Activated CD4-positive, alpha-beta T cell treated with anti-CD3 and anti-CD28 coated beads for 1 hour (primary cell): Measurements from ENCODE around the gene NIPSNAP2.
"Not testable (repeated sequence)": the region's sequence is repeated elsewhere in the genome, so short reads cannot be mapped to it uniquely, and the experiment has no call there.

Source experiments
- DNase-seq: peaks from one replicate; pipeline ENCODE4 v3.0.0-alpha.2; 2020

The NIPSNAP2 gene

DNA sequence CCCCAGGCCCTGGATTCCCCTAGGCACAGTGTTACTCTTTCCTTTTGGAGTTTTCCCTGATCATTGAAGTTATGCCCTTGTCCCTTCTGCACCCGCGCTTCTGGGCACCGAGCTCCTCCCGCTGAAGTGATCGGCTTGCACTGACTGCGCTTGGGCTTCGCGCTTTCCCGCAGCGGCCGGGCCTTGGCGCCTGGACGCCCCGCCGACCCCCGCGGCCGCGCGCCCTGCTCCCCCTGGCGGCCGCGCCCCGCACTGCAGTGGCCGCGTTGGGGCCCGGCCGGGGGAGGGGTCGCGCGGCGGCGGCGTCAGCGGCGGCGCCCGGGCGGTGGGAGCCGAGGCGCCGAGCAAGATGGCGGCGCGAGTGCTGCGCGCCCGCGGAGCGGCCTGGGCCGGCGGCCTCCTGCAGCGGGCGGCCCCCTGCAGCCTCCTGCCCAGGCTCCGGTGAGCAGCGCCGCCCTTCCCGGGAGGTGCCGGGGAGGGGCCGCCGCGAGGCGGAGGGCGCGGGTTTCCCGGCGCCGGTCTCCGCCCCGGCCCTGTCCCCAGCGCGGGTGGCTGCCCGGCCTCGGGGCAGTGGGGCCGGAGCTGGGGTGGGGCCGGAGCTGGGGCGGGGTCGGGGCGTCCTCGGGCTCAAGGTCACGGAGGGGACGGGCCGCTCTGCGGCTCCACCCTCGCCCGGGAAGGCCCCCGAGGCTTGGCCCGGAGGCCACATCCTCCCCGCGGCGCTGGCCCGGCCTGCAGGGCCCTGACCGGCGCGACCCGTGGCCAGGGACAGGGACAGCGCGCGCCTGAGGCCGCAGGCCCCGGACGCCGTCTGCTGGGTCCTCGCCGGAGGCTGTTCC, at the start of gene NIPSNAP2:
TSS of gene NIPSNAP2 (plus strand) at position 325 of the 839 bp plus-strand sequence. CDS start at position 350, 25 bp downstream.
- peak; percentile 37 for DNase-seq

DNA sequence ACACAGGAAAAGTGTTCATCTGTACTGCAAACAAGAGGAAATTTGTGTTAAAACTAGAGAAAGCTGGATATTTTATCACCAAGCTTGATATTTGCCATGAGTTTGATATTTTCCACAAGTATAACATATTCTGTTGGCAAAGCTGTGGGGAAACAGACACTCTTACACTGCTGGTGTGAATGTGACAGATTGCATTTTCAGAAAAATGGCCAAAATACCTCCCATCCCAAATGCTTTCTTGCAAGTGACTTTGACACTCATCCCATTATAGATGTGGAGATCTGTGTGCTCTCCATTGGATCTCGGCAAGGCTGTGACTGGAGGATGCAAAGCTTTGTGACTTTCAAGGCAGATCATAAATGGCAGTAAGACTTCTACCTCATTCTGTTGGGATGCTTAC, 46.6 kb upstream of the NIPSNAP2 start:
- no peak for DNase-seq

DNA sequence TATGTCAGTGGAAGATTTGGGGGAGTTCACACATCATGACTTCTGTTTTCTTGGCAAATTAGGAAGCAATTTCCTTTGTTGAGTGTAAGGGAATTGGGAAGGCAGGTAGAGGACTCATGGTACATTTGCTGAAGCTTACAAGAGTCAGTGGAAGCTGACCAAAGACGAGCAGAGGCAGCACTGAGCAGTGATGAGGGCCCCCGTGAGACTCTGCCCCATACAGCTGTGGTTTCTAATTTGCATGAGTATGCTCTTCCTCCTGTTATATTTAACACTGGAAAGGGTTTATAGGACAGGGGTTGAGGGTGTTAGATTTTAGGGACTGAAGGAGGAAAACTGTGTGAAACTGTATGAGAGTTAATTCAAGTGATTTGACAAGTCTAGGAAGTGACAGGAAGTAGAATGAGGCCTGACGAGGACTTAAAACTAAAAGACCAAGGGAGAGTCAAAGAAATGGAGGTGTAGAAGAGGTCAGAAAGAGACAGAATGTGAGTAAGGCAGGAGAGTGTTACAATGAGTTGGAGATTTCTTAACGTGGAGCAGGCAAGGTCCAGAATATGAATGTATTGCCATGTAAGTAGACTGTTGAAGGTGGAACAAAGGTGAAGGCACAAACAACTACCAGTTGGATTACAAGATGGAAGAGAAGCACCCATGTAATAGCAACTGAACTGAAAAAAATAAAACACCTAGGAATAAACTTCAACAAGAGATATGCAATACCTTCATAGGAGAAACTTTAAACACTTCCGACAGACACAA, 36.2 kb upstream of the NIPSNAP2 start:
- DNase-seq: no peak

DNA sequence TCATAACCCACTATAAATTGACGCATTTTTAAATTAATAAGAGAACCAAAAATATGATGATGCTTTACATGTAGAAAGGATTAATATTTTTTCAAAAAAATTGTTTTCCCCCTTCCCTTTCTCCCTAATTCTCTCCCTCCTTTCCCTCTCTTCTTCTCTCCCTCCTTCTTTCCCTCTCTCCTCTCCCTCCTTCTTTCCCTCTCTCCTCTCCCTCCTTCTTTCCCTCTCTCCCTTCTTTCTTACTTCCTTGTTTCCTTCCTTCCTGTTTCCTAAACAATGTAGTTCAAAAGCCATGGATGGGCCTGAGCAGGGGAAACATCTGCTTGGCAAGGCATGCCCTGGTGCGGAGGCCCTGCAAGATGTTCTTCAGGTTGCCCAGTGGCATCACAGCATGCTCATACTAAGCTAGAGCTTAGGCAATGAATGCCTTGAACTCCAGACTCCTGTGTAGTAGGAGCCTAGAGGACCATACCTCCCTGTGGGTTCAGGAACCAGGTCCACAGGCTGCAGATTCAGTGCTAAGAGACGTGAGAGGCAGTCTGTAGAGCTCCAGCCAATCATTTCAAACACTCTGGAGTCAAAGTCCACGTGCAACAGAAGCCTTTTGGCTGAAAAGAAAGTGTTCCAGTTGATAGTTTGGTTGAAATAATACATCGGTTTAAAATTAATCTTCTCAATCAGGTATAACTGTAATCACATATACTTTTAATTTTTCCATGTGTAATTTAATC, 32.8 kb upstream of the NIPSNAP2 start:
- DNase-seq: no peak

DNA sequence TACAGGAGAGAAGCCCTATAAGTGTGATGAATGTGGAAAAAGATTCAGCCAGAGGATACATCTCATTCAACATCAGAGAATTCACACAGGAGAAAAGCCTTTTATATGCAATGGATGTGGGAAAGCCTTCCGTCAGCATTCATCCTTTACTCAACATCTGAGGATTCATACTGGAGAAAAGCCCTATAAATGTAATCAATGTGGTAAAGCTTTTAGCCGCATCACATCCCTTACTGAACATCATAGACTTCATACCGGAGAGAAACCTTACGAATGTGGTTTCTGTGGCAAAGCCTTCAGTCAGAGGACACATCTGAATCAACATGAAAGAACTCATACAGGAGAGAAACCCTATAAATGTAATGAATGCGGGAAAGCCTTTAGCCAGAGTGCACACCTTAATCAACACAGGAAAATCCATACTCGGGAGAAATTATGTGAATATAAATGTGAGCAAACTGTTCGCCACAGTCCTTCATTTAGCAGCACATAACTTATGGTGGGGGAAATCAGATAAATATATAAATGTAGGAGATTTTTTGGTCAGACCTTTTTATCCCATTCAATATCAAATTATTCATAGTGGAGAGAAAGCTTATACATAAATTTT, 24.8 kb upstream of the NIPSNAP2 start:
- DNase-seq: no peak

DNA sequence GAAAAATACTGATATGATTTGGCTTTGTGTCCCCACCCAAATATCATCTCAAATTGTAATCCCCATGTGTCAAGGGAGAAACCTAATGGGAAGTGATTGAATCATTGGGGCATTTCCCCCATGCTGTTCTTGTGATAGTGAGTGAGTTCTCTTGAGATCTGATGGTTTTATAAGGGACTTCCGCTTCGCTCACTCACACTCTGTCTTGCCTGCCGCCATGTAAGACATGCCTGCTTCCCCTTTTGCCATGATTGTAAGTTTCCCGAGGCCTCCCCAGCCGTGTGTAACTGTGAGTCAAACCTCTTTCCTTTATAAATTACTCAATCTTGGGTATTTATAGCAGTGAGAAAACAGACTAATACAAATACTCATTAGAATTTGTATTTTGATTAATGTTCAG, 17.8 kb upstream of the NIPSNAP2 start:
- DNase-seq: no peak

DNA sequence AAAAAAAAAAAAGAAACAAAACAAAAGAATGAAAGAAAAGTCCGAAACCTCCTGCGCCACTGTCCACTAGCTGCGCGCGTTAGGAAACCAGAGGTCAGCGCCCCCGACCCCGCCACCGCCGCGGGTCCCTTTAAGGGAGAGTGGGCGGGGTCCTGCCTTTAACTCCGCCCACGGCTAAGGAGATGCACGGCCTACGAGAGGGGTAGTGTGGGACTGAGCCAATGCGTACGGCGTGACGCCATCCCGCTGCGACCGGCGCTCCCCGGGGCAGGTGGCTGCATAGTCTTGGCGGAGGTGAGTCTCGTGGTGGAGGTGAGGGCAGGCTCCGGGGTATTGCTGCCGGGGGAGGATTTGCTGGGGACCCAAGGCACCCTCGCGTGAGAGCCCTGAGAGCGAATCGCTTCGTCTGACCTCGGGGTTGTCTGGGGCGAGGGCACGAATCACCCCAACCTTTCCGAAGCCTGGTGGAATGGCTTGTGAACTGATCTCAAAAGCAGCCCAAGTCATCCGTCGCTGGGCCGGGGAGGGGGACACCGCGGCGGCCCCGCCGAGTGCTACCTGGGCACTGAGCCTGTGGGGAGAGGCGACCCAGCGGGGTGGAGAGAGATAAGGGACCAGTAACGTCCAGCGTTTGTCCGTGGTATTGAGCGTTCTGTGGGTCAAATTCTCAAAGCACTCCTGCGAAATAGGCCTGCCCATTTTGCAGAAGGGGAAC, 12.6 kb upstream of the NIPSNAP2 start, which contains the start of gene MRPS17:
TSS of gene MRPS17 (plus strand) at position 241 of the 715 bp plus-strand sequence. CDS start 1,319 bp downstream, outside the sequence.
- DNase-seq: peak; percentile 89

DNA sequence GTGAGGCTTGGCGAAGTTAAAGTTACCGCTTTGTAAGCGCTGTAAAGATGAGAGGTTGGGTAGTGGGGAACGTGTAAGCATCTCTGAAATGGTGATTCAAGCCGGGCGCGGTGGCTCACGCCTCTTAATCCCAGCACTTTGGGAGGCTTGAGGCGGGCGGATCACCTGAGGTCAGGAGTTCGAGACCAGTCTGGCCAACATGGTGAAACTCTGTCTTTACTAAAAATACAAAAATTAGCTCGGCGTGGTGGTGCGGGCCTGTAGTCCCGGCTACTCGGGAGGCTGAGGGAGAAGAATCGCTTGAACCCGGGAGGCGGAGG, 12.1 kb upstream of the NIPSNAP2 start:
- not testable (repeated sequence) for DNase-seq

DNA sequence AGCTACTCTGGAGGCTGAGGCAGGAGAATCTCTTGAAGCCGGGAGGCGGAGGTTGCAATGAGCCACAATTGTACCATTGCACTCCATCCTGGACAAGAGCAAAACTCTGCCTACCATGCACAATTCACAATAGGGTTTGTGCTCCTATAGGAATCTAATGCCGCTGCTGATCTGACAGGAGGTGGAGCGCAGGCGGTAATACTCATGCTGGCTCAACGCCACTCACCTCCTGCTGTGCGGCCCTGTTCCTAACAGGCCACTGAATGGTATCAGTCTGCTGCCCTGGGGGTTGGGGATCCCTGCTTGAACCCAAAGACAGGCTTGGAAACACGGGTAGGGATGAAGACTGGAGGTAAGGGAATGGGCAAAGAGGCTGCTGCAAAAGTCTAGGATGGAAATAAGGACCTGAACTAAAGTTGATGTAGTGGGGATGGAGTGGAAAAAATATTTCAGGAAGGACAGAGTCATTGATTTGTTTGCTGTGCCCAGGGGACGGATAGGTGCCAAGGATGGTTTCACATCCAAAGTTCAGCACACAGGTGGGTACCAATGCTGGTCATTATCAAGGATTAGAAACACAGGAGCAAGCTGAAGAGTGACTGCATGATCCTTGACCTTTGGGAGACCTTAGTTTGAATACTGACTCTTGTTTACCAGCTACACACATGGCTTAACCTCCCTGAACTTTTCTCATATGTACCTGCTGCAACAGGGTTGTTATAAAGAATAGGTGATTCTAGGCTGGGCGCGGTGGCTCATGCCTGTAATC, 10.5 kb upstream of the NIPSNAP2 start:
- DNase-seq: no peak

DNA sequence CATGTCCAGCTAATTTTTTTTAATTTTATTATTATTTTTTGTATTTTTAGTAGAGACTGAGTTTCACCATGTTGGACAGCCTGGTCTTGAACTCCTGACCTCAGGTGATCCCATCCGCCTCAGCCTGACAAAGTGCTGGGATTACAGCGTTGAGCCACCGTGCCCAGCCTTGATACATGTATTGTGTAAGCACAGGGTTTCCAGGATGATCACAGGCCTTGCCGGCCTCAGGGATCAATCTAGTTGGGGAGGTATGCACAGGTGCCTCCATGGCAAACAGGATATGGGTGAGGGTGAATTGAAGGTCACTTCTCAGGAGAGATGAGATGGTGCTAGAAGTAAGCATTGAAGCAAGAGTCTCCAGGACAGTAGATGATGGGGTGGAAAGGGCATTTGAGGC, 7.2 kb upstream of the NIPSNAP2 start:
- DNase-seq: no peak

DNA sequence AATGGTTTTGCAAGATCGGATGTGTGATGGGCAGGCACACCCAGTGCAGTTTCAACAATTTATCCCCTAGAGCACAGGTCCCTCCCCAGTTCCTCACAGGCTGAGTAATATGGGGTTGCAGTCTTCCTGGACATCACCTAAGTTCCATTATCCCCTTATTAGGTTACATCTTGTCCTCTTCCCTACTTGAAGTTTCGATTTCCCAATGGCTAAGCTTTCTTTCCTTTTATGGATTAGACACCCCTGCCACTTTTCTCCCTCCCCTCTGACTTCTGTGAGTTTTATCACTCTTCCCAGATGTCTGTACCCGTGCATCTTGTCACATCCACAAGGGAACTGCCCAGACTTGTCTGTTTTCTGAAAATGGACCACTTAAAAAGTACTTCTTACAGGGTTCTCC, 2.4 kb upstream of the NIPSNAP2 start:
- no peak for DNase-seq

DNA sequence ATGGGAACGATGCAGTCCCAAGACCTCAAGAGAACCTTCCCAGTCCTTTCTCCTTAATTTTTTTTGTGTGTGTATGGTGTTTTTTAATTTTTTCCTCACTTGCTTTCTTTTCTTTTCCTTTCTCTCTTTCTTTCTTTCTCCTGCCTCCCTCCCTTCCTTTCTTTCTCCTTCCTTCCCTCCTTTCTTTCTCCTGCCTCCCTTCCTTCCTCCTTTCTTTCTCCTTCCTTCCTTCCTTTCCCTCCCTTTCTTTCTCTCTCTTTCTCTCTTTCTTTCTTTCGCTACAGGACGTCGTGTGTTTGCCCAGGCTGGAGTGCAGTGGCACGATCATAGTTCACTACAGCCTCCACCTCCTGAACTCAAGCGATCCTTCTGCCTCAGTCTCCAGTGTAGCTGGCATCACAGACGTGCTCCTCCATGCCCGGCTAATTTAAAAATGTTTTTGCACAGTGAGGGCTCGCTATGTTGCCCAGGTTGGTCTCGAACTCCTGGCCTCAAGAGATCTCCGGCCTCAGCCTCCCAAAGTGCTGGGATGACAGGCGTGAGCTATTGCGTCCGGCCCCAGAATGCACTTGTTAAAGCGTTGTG, 709 bp upstream of the NIPSNAP2 start:
- no peak for DNase-seq

DNA sequence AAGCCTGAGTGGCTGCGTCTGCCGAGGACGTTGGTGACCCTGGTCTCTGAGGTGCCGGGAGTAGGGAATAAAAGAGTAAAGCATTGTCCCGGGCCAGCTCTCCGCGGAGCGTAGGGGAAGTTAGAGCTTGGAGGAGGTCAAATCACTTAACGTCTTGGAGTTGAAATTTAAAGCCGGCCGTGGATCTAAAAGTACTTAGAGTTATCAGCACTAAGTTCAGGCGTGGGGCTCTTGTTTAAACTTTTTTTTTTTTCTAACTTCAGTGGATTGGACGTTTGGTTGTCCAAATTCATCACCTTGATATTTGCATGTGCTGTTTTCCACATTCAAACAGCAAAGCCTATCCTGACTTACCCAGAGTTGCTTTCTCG, 700 bp downstream of the NIPSNAP2 start:
- no peak for DNase-seq

DNA sequence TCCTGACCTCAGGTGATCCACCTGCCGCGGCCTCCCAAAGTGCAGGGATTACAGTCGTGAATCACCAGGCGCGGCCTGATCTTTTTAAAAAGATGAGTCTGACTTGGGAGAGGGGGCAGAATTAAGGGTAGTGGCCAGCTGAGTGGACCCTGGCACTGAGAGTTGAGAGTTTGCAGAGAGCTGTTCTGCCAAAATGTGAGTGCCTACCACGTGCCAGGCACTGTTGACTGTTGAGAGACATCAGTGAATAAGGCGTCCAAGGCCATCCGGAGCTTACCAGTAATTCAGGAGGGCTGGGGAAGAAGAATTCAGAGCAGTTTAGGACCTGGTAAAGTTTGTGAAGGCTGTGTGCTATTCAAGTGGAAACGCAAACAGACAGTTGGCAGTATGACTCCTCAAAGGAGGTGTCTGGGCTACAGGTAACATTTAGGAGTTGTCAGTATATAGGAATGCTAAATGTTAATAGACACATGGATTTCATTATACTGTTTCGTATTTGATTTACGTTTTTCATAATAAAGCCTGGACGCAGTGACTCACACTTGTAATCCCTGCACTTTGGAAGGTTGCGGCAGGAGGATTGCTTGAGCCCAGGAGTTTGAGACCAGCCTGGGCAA, 1.5 kb downstream of the NIPSNAP2 start:
- DNase-seq: no peak

DNA sequence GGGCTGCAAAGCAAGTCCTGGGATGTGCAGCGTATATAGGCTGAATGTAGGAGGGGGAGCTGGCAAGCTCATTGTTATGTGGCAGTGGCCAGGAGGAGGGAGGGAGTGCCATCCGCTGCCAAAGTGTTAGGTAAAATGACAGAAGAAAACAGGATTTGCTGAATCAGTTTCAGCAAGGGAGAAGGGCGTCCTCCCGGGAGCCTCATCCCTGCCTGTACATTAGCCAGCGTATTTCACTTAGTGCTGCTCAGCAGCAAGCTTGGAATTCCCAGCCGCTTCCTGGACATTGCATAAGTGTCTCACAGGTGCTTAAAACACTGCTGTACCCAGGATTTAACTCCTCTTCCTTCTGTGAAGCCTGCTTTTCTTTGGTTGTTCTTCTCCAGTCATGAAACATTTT, 2.5 kb downstream of the NIPSNAP2 start:
- no peak for DNase-seq

DNA sequence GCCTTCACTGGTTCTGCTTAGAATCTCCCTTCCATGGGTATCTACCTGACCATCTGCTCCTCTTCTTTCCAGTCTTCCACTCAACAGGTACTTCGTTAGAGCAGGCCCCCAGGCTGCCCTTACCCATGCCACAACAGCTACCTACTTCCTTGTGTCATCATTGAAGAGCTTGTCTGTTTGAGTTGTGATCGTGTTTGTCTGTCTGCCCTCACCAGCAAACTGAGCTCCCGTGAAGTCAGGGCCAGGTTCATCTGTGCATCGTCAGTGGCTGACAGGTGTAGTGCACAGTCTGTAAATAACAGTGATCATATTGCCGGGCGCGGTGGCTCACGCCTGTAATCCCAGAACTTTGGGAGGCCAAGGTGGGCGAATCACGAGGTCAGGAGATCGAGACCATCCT, 5.0 kb downstream of the NIPSNAP2 start:
- DNase-seq: no peak

DNA sequence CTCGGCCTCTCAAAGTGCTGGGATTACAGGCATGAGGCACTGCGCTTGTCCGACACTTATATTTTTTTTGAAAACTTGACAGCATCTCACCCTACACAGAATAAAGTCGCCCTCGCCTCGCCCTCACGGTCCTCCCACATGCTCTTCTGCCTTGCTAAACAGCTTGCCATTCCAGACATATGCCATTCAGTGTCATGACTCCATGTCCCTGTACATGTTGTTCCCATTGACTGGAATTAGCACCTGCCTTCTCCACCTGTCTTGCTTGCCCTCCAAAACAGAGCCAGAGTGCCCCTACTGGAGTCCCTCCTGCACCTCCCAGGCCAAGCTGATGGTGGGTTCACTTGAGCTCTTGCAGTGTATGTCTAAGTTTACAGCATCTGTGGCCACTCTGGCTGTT, 6.2 kb downstream of the NIPSNAP2 start:
- no peak for DNase-seq

DNA sequence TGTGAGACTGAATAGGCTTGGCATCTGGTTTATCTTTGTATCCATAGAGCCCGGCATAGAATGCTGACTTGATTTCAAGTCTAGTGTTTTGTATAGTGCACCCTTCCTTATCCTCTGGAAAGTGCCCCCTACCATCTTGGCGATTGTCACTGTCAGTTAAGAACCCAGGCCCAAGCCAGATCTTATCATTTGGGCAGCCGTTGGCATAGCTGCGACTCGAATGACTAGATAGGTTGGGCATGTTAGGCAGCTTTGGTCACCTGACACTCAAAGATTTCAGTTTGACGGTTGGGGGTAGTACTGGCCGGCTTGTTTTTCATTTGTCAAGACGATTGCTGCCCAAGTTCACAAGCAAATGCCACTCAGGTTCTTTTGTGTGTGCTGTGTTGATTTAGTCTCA, 6.6 kb downstream of the NIPSNAP2 start:
- no peak for DNase-seq

DNA sequence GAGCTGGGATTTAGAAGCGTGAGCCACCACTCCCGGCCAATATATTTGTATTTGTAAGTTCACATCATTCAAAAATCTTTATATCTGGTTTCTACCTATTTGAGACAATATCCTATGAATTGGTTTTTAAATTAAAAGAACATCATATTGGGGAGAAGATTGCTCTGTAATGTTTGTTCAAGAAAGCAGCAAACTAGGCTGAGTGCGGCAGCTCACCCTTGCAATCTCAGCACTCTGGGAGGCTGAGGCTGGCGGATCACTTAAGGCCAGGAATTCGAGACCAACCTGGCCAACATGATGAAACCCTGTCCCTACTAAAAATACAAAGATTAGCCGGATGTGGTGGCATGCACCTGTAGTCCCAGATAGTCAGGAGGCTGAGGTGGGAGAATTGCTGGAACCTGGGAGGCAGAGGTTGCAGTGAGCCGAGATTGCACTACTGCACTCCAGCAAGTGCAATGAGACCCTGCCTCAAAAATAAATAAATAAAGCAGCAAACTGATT, 9.4 kb downstream of the NIPSNAP2 start:
- DNase-seq: no peak

DNA sequence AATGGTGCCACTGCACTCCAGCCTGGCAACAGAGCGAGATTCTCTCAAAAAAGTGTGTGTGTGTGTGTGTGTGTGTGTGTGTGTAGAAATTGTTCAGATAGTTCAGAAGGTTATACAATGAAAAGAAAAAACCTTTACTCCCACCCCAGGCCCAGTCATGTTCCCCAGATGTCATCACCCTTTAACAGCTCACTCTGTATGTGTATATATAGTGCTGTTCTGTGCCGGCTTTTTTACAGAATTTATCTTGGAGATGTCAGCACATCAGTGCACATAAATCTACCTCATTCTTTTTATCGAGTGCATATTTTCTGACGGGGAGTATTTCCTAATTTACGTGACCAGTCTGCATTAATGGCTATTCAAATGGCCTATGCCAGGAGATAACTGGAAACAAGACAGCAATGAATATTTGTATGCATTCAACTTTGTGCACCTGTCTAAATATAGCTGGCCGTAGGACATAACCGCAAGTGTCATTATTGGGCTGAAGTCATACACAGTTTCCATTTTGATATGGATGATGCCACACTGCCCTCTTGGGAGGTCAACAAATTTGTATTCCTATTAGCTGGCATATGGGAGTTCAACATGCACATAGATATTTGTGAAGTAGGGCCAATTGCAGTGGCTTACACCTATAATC, 11.7 kb downstream of the NIPSNAP2 start:
- no peak for DNase-seq
